ENCODE data around the gene DCBLD1.

The DCBLD1 gene

GRCh38 chr6:117558818-117559217 is 76.3 kb downstream of the DCBLD1 start:
- DNase-seq (ENCODE audit: low spot score), result no peak

DNA sequence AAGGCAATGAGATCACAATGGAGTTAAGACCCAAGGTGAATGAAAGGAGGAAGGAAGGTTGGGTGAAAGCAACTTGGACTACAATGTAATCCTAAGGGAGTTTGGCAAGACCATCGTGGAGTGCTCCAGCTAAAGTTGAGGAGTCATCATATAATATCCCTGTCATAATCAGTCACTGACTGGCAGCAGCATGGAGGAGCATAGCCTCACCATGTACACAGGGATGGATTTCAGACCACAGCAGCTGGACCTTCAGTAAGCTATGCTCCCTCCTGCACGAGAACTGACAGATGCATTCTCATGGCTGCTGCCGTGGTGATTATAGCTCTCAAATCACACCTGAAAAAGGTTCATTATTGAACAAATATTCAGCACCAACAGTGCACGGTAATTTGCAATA is 76.8 kb downstream of the DCBLD1 start:
- DNase-seq (ENCODE audit: low spot score), result peak; percentile 11

DNA sequence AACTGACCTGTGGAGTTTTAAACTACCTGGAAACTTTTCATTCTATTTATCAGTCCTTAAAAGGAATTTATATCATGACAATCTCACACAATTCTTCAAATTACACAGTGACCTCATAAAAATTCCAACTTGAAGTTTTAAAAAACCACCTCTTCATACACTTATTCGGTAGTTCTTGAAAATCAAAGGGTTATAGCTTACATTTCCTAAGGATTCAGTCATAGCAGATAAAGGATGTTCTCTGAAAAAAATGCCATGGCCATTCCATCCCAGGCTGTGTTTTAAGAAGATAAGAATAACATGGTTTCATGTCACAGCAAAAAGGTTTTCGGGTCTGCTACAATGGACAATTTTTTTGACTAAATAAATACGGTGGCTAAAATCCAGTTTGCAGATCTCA is 78.7 kb downstream of the DCBLD1 start:
- DNase-seq (ENCODE audit: low spot score), result no peak

DNA sequence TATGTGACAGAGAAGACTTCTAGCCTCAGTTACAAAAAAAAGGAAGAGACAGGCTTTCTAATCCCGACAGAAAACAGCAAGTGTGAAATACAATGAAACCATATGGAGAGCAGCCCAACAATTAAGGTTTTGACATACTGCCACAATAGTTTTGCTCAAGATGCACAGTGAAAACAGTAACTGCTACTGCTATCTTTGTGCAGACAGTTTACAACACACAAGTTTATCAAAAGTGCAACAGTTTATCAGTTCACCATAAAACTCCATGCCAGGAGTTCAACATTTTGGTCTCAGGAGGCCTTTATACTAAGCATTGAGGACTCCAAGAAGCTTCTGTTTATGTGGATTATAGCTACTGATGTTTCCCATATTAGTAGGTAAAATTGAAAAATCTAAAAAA is 82.2 kb downstream of the DCBLD1 start:
- no peak for DNase-seq (ENCODE audit: low spot score)

- DNase-seq (ENCODE audit: low spot score), result no peak
These were observed 85.8 kb downstream of the DCBLD1 start for GRCh38 chr6:117568247-117568646.

DNA sequence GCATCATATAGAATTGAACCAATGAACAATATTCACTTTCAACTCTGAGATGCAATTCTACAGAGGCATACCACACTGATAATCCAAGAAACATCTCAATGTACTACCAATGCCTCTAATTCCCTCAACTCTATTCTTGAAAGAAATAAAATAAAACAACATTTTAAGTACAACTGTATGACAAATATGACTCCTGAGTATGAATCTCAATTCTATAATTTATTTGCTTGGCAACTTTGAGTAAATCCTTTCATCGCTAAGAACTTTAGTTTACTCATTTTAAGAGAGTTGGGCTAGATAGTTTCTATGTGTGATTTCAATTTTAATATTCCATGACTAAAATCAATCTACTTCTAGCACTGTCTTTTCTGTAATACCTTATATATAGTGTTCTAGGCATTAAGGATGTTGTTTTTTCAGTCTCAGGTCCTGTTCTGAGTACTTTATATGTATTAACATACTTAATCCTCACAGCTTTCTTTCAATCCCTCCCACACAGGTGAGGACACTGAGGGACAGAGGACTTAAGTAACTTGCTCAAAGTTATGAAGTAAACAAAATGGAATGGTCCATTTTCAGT is 86.4 kb downstream of the DCBLD1 start:
- DNase-seq (ENCODE audit: low spot score), result no peak

- no peak for DNase-seq (ENCODE audit: low spot score)
These were observed 90.7 kb downstream of the DCBLD1 start for GRCh38 chr6:117573006-117573680.

- no peak for DNase-seq (ENCODE audit: low spot score)
These were observed 91.7 kb downstream of the DCBLD1 start for GRCh38 chr6:117574198-117574597.

- DNase-seq (ENCODE audit: low spot score), result no peak
These were observed 103.2 kb downstream of the DCBLD1 start for GRCh38 chr6:117585647-117586046.

DNA sequence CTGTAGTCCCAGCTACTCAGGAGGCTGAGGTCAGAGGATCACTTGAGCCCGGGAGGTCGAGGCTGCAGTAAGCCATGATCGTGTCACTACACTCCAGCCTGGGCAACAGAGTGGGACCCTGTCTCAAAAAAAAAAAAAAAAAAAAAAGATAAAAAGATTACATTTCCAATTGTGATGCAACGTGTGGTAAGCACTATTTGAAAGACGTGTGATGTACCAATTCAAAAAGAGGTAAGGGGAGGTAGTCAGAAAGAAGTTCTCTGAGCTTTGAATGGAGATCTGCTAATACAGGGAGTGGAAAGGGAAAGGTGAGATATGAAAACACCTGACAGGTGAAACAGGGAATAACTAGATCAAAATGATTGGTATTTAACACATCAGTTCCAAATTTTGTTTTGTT is 108.0 kb downstream of the DCBLD1 start:
- DNase-seq (ENCODE audit: low spot score), result no peak

DNA sequence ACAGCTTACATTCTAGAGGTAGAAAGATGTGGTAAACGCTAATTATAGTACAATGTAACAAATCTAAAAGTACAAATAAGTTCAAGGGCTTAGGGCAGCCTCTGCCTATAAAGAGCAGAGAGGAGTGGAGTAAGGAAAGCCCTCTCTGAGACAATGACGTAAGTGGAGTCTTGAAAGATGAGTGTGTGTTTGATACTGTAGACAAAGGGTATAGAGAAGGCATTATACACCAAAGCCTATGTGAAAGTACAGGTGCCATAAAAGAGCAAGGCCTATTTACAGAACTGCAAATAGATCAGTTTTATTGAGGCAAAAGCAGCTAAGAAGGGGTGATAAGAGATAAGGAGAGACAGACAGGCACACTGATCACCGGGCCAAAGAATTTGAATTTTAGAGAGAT is 108.9 kb downstream of the DCBLD1 start:
- no peak for DNase-seq (ENCODE audit: low spot score)

GRCh38 chr6:117592983-117593759 is 110.7 kb downstream of the DCBLD1 start:
- no peak for DNase-seq (ENCODE audit: low spot score)

DNA sequence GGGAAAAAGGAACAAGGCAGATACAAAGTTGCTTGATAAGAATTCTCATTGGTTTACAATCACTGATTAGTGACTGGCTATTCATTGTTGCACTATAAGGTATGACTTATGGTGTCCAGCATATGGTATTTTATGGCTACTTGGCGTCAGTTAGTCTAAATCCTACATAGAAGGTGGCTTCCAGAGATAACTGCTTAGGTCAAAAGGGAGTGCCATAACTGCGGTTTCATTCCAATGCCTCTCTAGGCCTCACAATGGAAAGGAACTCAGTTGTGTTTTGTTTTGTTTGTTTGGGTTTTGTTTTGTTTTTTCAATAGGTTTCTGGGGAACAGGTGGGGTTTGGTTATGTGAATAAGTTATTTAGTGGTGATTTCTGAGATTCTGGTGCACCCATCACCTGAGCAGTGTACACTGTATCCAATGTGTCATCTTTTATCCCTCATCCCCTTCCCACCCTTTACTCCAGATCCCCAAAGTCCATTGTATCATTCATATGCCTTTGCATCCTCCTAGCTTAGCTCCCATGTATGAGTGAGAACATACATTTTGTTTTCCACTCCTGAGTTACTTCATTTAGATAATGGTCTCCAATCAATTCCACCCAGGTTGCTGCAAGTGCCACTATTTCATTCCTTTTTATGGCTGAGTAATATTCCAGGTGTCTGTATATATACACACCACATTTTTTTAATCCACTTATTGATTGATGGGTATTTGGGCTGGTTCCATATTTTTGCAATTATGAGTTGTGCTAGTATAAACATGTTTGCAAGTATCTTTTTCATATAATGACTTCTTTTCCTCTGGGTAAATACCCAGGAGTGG is 112.8 kb downstream of the DCBLD1 start:
- DNase-seq (ENCODE audit: low spot score), result no peak

- no peak for DNase-seq (ENCODE audit: low spot score)
These were observed 115.3 kb downstream of the DCBLD1 start for GRCh38 chr6:117597755-117598154.
